ENCODE data around the gene CRYBG2. TPM values are rescaled to one million over a fixed set of nuclear protein-coding genes. Genes with fewer than 3 reads are reported as not detected.
A peak's percentile ranks its signal among the peaks of the same experiment; 100 is the strongest.
"Not testable (repeated sequence)": the region's sequence is repeated elsewhere in the genome, so short reads cannot be mapped to it uniquely, and the experiment has no call there.

CRYBG2 gene
- total RNA-seq, 1 experiment from 2014 or later = not detected

GRCh38 chr1:26373281-26373680, 19.4 kb upstream of the CRYBG2 start:
- no peak for DNase-seq
- Histone ChIP-seq H3K27me3 (no peaks in the 10 kb centered on the region), H3K4me3 (no peak overlapping the region), H3K36me3 (no peaks in the 10 kb centered on the region), H3K9me3 (no peaks in the 10 kb centered on the region)

GRCh38 chr1:26372611-26373010, 18.7 kb upstream of the CRYBG2 start, which contains the start of gene ZNF683:
Gene ZNF683, minus strand, starts transcription at chr1:26372750. Its CDS starts 4,179 bp downstream, at chr1:26368571.
- H3K36me3 ChIP-seq, H3K4me3 ChIP-seq, DNase-seq, H3K9me3 ChIP-seq, H3K27me3 ChIP-seq: not testable (repeated sequence)

- Histone ChIP-seq H3K36me3 (no peaks in the 10 kb centered on the region), H3K9me3 (no peaks in the 10 kb centered on the region), H3K4me3 (no peak overlapping the region), H3K27me3 (no peaks in the 10 kb centered on the region)
- DNase-seq = no peak
These were observed 18.1 kb upstream of the CRYBG2 start for GRCh38 chr1:26372039-26372438.

GRCh38 chr1:26370591-26371382, 16.9 kb upstream of the CRYBG2 start:
- Histone ChIP-seq H3K9me3 (no peaks in the 10 kb centered on the region), H3K4me3 (no peak overlapping the region), H3K36me3 (no peaks in the 10 kb centered on the region), H3K27me3 (no peaks in the 10 kb centered on the region)
- DNase-seq = no peak

GRCh38 chr1:26368486-26368885, 14.6 kb upstream of the CRYBG2 start:
- DNase-seq = no peak
- no peaks in the 10 kb centered on the region for H3K9me3 ChIP-seq
- H3K36me3 ChIP-seq = no peaks in the 10 kb centered on the region
- H3K4me3 ChIP-seq = no peak overlapping the region
- H3K27me3 ChIP-seq = 0 out of 2 replicates have a peak, but pooled peaks cover 3% of the 10 kb centered on the region

- Histone ChIP-seq H3K9me3 (no peaks in the 10 kb centered on the region), H3K4me3 (no peak overlapping the region), H3K36me3 (no peaks in the 10 kb centered on the region), H3K27me3 (0 out of 2 replicates have a peak, but pooled peaks cover 3% of the 10 kb centered on the region)
- no peak for DNase-seq
These were observed 14.1 kb upstream of the CRYBG2 start for GRCh38 chr1:26368006-26368405.

GRCh38 chr1:26367441-26367840, 13.5 kb upstream of the CRYBG2 start:
- H3K4me3 ChIP-seq = no peak overlapping the region
- H3K36me3 ChIP-seq = no peaks in the 10 kb centered on the region
- DNase-seq = no peak
- 0 out of 2 replicates have a peak, but pooled peaks cover 3% of the 10 kb centered on the region for H3K27me3 ChIP-seq
- no peaks in the 10 kb centered on the region for H3K9me3 ChIP-seq

GRCh38 chr1:26364956-26365355, 11.0 kb upstream of the CRYBG2 start:
- no peak for DNase-seq
- Histone ChIP-seq H3K27me3 (peaks cover 3% of the 10 kb centered on the region; the same call in 1 of the 2 replicates), H3K9me3 (no peaks in the 10 kb centered on the region), H3K36me3 (no peaks in the 10 kb centered on the region), H3K4me3 (no peak overlapping the region)

- H3K4me3 ChIP-seq = no peak overlapping the region
- H3K27me3 ChIP-seq = peaks cover 3% of the 10 kb centered on the region; the same call in 1 of the 2 replicates
- peak; percentile 66 for DNase-seq
- H3K9me3 ChIP-seq = no peaks in the 10 kb centered on the region
- H3K36me3 ChIP-seq = no peaks in the 10 kb centered on the region
These were observed 9.9 kb upstream of the CRYBG2 start for GRCh38 chr1:26363549-26364448.

- H3K27me3 ChIP-seq = peaks cover 3% of the 10 kb centered on the region; the same call in 1 of the 2 replicates
- no peaks in the 10 kb centered on the region for H3K36me3 ChIP-seq
These were observed 8.4 kb upstream of the CRYBG2 start for GRCh38 chr1:26362331-26362730.

GRCh38 chr1:26361605-26362122, 7.7 kb upstream of the CRYBG2 start:
- Histone ChIP-seq H3K36me3 (no peaks in the 10 kb centered on the region), H3K9me3 (no peaks in the 10 kb centered on the region), H3K27me3 (peaks cover 3% of the 10 kb centered on the region; the same call in 1 of the 2 replicates), H3K4me3 (no peak overlapping the region)
- no peak for DNase-seq

More at GRCh38 chr1:26362331-26362730, 8.4 kb upstream of the CRYBG2 start:
- H3K9me3 ChIP-seq = no peaks in the 10 kb centered on the region
- DNase-seq = no peak
- no peak overlapping the region for H3K4me3 ChIP-seq

- Histone ChIP-seq H3K4me3 (no peak overlapping the region), H3K27me3 (peaks cover 3% of the 10 kb centered on the region; the same call in 1 of the 2 replicates), H3K36me3 (no peaks in the 10 kb centered on the region), H3K9me3 (no peaks in the 10 kb centered on the region)
- no peak for DNase-seq
These were observed 7.1 kb upstream of the CRYBG2 start for GRCh38 chr1:26360807-26361604.

GRCh38 chr1:26359981-26360806, 6.3 kb upstream of the CRYBG2 start:
- no peaks in the 10 kb centered on the region for H3K9me3 ChIP-seq
- no peaks in the 10 kb centered on the region for H3K36me3 ChIP-seq
- DNase-seq = no peak
- no peak overlapping the region for H3K4me3 ChIP-seq
- H3K27me3 ChIP-seq = peaks cover 3% of the 10 kb centered on the region; the same call in 1 of the 2 replicates

- Histone ChIP-seq H3K36me3 (no peaks in the 10 kb centered on the region), H3K27me3 (no peaks in the 10 kb centered on the region; the same call in 1 of the 2 replicates), H3K9me3 (no peaks in the 10 kb centered on the region), H3K4me3 (no peak overlapping the region)
- DNase-seq = no peak
These were observed 4.8 kb upstream of the CRYBG2 start for GRCh38 chr1:26358411-26359384.

Data from MG63 (cell line).